HUES48 (cell line): ENCODE data around the gene RAB4A.

Source experiments
- H3K27ac ChIP-seq: one replicate; pipeline ENCODE4 v1.7.0; 2013; ENCODE audit warnings: low read depth, low read length, inconsistent platforms
- H3K27me3 ChIP-seq: 2 replicates; pipeline ENCODE4 v1.6.1; 2013; ENCODE audit warnings: mild to moderate bottlenecking, low read length; ENCODE audit not compliant: control insufficient read depth, insufficient read depth
- H3K36me3 ChIP-seq: 2 replicates; pipeline ENCODE4 v1.6.1; 2013; ENCODE audit warnings: low read length; ENCODE audit not compliant: control insufficient read depth, insufficient read depth
- H3K4me1 ChIP-seq: 2 replicates; pipeline ENCODE4 v1.6.1; 2013; ENCODE audit warnings: mild to moderate bottlenecking, low read length; ENCODE audit not compliant: control insufficient read depth, insufficient read depth
- H3K4me3 ChIP-seq: 2 replicates; pipeline ENCODE4 v1.5.1; 2013; ENCODE audit warnings: mild to moderate bottlenecking, low read depth, low read length
- H3K9ac ChIP-seq: 2 replicates; pipeline ENCODE4 v1.6.1; 2013; ENCODE audit warnings: mild to moderate bottlenecking, low read depth, low read length, moderate library complexity
- H3K9me3 ChIP-seq: 2 replicates; pipeline ENCODE4 v1.6.1; 2013; ENCODE audit warnings: low read length; ENCODE audit not compliant: control insufficient read depth, insufficient read depth

Gene RAB4A

GRCh38 chr1:229270547-229271447 lies at the start of gene RAB4A:
TSS of gene RAB4A (plus strand) at chr1:229271111. CDS start at chr1:229271340, 229 bp downstream.
- Histone ChIP-seq H3K27ac (no peak within 1 kb of the TSS), H3K27me3 (no peaks in the 10 kb centered on the region), H3K4me1 (peaks cover 29% of the 10 kb centered on the region)

GRCh38 chr1:229222081-229222480 lies 48.8 kb upstream of the RAB4A start:
- H3K4me1 ChIP-seq: peaks cover 16% of the 10 kb centered on the region
- no peak overlapping the region for H3K9ac ChIP-seq
- H3K36me3 ChIP-seq: no peaks in the 10 kb centered on the region
- H3K27ac ChIP-seq: no peak overlapping the region
- no peaks in the 10 kb centered on the region for H3K27me3 ChIP-seq
- no peaks in the 10 kb centered on the region for H3K9me3 ChIP-seq
- H3K4me3 ChIP-seq: no peak overlapping the region

More at GRCh38 chr1:229270547-229271447, at the start of gene RAB4A:
- no peaks in the 10 kb centered on the region for H3K36me3 ChIP-seq
- H3K9me3 ChIP-seq: no peaks in the 10 kb centered on the region
- peak within 1 kb of the TSS; percentile 47; the same call in 1 of the 2 replicates for H3K9ac ChIP-seq
- peak within 1 kb of the TSS; percentile 73 for H3K4me3 ChIP-seq

GRCh38 chr1:229223498-229223897 lies 47.4 kb upstream of the RAB4A start:
- Histone ChIP-seq H3K4me3 (no peak overlapping the region), H3K4me1 (peaks cover 21% of the 10 kb centered on the region), H3K36me3 (no peaks in the 10 kb centered on the region), H3K9me3 (no peaks in the 10 kb centered on the region), H3K9ac (no peak overlapping the region), H3K27ac (no peak overlapping the region), H3K27me3 (no peaks in the 10 kb centered on the region)

GRCh38 chr1:229224308-229224707 lies 46.6 kb upstream of the RAB4A start:
- H3K27ac ChIP-seq: no peak overlapping the region
- no peaks in the 10 kb centered on the region for H3K36me3 ChIP-seq
- H3K4me3 ChIP-seq: no peak overlapping the region
- H3K4me1 ChIP-seq: peaks cover 29% of the 10 kb centered on the region
- no peaks in the 10 kb centered on the region for H3K9me3 ChIP-seq
- no peaks in the 10 kb centered on the region for H3K27me3 ChIP-seq
- no peak overlapping the region for H3K9ac ChIP-seq

- H3K27me3 ChIP-seq: no peaks in the 10 kb centered on the region
- H3K27ac ChIP-seq: no peak overlapping the region
- H3K36me3 ChIP-seq: no peaks in the 10 kb centered on the region
- peaks cover 40% of the 10 kb centered on the region for H3K4me1 ChIP-seq
- no peaks in the 10 kb centered on the region for H3K9me3 ChIP-seq
- H3K9ac ChIP-seq: no peak overlapping the region
- H3K4me3 ChIP-seq: no peak overlapping the region
These were observed 45.6 kb upstream of the RAB4A start for GRCh38 chr1:229225331-229225782.

- H3K4me3 ChIP-seq: no peak overlapping the region
- H3K9ac ChIP-seq: no peak overlapping the region
- H3K27ac ChIP-seq: no peak overlapping the region
- no peaks in the 10 kb centered on the region for H3K9me3 ChIP-seq
- no peaks in the 10 kb centered on the region for H3K27me3 ChIP-seq
- no peaks in the 10 kb centered on the region for H3K36me3 ChIP-seq
- peaks cover 46% of the 10 kb centered on the region for H3K4me1 ChIP-seq
These were observed 44.1 kb upstream of the RAB4A start for GRCh38 chr1:229226796-229227195.

GRCh38 chr1:229227298-229227919 lies 43.5 kb upstream of the RAB4A start:
- Histone ChIP-seq H3K27me3 (no peaks in the 10 kb centered on the region), H3K9me3 (no peaks in the 10 kb centered on the region), H3K4me3 (no peak overlapping the region), H3K4me1 (peaks cover 50% of the 10 kb centered on the region), H3K27ac (peak overlapping the region; percentile 16), H3K9ac (no peak overlapping the region), H3K36me3 (no peaks in the 10 kb centered on the region)

GRCh38 chr1:229228522-229228921 lies 42.4 kb upstream of the RAB4A start:
- Histone ChIP-seq H3K9me3 (no peaks in the 10 kb centered on the region), H3K4me1 (peaks cover 49% of the 10 kb centered on the region), H3K9ac (no peak overlapping the region), H3K27me3 (no peaks in the 10 kb centered on the region), H3K4me3 (no peak overlapping the region), H3K36me3 (no peaks in the 10 kb centered on the region), H3K27ac (peak overlapping the region; percentile 94)

- peak overlapping the region; percentile 24 for H3K4me3 ChIP-seq
- H3K9ac ChIP-seq: peak overlapping the region; percentile 55
- peak overlapping the region; percentile 94 for H3K27ac ChIP-seq
These were observed 41.7 kb upstream of the RAB4A start for GRCh38 chr1:229229137-229229720.

GRCh38 chr1:229229721-229230139 lies 41.2 kb upstream of the RAB4A start:
- Histone ChIP-seq H3K27me3 (no peaks in the 10 kb centered on the region), H3K9me3 (no peaks in the 10 kb centered on the region), H3K27ac (peak overlapping the region; percentile 94)

More at GRCh38 chr1:229229137-229229720, 41.7 kb upstream of the RAB4A start:
- no peaks in the 10 kb centered on the region for H3K36me3 ChIP-seq
- no peaks in the 10 kb centered on the region for H3K27me3 ChIP-seq
- H3K9me3 ChIP-seq: no peaks in the 10 kb centered on the region
- H3K4me1 ChIP-seq: peaks cover 52% of the 10 kb centered on the region

More at GRCh38 chr1:229229721-229230139, 41.2 kb upstream of the RAB4A start:
- peaks cover 57% of the 10 kb centered on the region for H3K4me1 ChIP-seq
- H3K4me3 ChIP-seq: peak overlapping the region; percentile 24
- H3K9ac ChIP-seq: peak overlapping the region; percentile 55
- no peaks in the 10 kb centered on the region for H3K36me3 ChIP-seq
